Naive B cell (primary cell): ENCODE measurements around the gene AGBL1. TPM values are rescaled to one million over a fixed set of nuclear protein-coding genes. Genes with fewer than 3 reads are reported as not detected.

ENCODE experiments used
- ATAC-seq, 2 donors: fragments of 150-1000 bp; cut with Tn5 transposase; 2 replicates each; pipeline ENCODE4 v1.10.0; 2021; ENCODE audit warnings: low read depth in 2 of 2, mild to moderate bottlenecking in 2 of 2, moderate library complexity in 2 of 2
- DNase-seq: peaks from one replicate; pipeline ENCODE4 v3.0.0; 2022
- H3K27ac Mint-ChIP-seq, 6 donors: one replicate each; pipeline ENCODE4 v1.8.0; 2020 to 2022; ENCODE audit warnings: mild to moderate bottlenecking in 6 of 6, mixed read lengths in 6 of 6, moderate library complexity in 5 of 6, inconsistent platforms in 2 of 6
- H3K27me3 Mint-ChIP-seq, 3 donors: one replicate each; pipeline ENCODE4 v1.8.0; 2021 to 2022; ENCODE audit warnings: mixed read lengths in 3 of 3, mild to moderate bottlenecking in 1 of 3
- H3K36me3 Mint-ChIP-seq, 2 donors: one replicate each; pipeline ENCODE4 v1.8.0; 2020 to 2022; ENCODE audit warnings: mixed read lengths in 2 of 2, inconsistent platforms in 1 of 2, mild to moderate bottlenecking in 1 of 2
- H3K4me1 Mint-ChIP-seq, 3 donors: one replicate each; pipeline ENCODE4 v1.8.0; 2020 to 2022; ENCODE audit warnings: mixed read lengths in 3 of 3, inconsistent platforms in 1 of 3, mild to moderate bottlenecking in 1 of 3, moderate library complexity in 1 of 3
- H3K4me3 Mint-ChIP-seq, 8 donors: one replicate each; pipeline ENCODE4 v1.8.0; 2020 to 2022; ENCODE audit warnings: mild to moderate bottlenecking in 8 of 8, mixed read lengths in 8 of 8, moderate library complexity in 8 of 8, inconsistent platforms in 2 of 8
- H3K9me3 Mint-ChIP-seq, 7 donors: one replicate each; pipeline ENCODE4 v1.8.0; 2020 to 2022; ENCODE audit warnings: mixed read lengths in 7 of 7, mild to moderate bottlenecking in 5 of 7, inconsistent platforms in 2 of 7, moderate library complexity in 1 of 7
- polyA plus RNA-seq, 6 donors: library from polyadenylated mRNA; unstranded; fragments of 300-500 nt; fragmentation: Illumina TruSeq; gene quantifications; one replicate each; pipeline ENCODE4 v1.2.3, GENCODE V29; 2021; ENCODE audit warnings: low read depth in 6 of 6

AGBL1 gene
- polyA plus RNA-seq, 6 donors from 2014 or later: not detected

DNA sequence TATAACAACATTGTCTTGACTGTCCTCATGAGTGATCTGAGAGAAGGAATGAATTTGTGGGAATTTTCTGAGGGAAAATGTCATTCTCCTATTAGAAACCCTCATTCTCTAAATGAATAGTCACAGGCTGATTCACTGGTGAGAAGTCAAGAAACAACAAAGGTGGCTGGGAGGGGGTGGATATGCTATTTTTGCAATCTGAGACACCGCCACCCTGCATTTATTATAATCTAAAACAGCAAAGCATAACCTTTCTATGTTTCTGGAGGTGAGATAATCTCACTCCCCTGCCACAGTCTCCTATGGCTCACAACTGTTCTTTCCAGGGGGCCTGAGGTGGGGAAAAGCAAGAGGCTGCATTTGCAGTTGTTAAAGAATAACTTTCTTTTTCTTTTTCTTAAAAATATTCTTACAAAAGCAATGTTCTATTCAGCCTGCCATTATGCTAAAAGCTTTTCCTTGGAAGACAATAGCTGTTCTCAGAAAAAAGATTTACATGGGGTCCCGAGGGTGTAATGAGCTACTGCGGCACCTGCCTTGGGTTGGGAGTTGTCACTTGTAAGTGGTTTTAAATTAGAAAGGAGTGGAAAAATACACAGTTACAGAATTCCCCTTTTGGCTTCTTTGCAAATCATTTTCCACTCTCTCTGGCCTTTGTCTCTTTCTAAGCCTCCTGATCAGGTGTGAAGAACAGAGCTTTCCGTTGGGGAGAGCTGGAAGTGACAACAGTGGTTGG is 220.9 kb downstream of the AGBL1 start:
- peaks cover 0 to 8% (median 5%) of the 10 kb centered on the region in 3 donors for H3K27me3 Mint-ChIP-seq
- no peak for ATAC-seq
- no peaks in the 10 kb centered on the region for H3K4me1 Mint-ChIP-seq
- H3K4me3 Mint-ChIP-seq: no peak overlapping the region
- no peak for DNase-seq
- no peak overlapping the region for H3K27ac Mint-ChIP-seq
- H3K9me3 Mint-ChIP-seq: peaks cover 0 to 2% (median 0%) of the 10 kb centered on the region in 7 donors
- H3K36me3 Mint-ChIP-seq: no peaks in the 10 kb centered on the region

DNA sequence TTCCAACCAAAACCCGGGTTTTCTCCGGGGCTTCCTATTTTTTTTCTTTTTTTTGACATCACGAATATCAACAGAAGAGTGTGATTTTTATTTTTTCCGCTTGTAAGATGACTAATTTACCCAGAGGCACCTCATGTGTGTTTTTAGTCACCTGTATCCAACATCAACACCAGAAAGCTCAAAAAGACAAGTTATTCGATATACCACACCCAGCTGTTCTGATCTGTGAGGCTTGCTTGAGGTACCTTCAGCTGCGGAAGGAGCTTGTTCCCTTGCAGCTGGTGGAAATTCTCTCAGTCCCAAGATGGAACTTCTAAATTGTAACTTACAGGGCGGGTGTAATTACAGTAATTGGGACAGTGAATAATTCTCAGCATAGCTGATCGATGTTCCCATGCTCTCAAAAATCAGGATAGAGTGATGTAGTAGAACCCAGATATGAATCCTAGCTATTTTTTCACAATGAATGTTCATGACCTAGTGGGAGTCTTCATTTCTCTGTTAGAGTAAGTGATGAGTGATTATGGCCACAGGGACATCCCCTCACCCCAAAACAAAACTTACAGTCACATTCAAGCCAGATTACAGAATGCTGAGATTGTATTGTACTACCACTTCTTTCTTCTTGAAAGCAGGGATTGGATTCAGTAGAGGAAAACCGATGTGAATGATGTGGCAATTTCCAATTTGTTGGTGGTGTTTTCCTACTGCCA is 232.1 kb downstream of the AGBL1 start:
- no peaks in the 10 kb centered on the region for H3K27me3 Mint-ChIP-seq
- H3K4me1 Mint-ChIP-seq: peaks cover 0 to 2% (median 0%) of the 10 kb centered on the region in 3 donors
- ATAC-seq (no peak), DNase-seq (no peak)
- H3K9me3 Mint-ChIP-seq: peaks cover 0 to 6% (median 2%) of the 10 kb centered on the region in 7 donors
- H3K27ac Mint-ChIP-seq: no peak overlapping the region
- no peaks in the 10 kb centered on the region for H3K36me3 Mint-ChIP-seq
- no peak overlapping the region for H3K4me3 Mint-ChIP-seq

DNA sequence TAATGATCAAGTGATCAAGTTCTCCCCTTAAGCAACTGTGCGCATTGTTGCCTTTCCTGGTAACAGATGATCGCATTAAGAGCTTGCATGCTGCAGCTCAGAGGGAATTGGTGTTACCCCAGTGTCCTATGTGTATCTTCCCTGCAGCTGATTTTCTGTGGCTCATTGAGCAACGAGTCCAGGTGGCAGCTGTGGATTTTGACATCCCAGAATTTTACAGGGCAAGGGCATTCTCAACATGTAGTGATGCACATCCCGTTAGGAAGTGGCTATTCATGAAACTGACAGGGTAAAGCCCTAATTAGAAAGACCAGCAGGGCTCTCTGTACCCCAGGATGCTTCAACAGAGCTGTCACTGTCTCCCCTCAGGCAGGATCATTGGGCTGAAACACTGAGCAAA is 232.8 kb downstream of the AGBL1 start:
- ATAC-seq: no peak
- peaks cover 2 to 7% (median 5%) of the 10 kb centered on the region in 7 donors for H3K9me3 Mint-ChIP-seq
- H3K27ac Mint-ChIP-seq: no peak overlapping the region
- no peak for DNase-seq
- H3K4me3 Mint-ChIP-seq: no peak overlapping the region
- no peaks in the 10 kb centered on the region for H3K27me3 Mint-ChIP-seq
- peaks cover 0 to 2% (median 0%) of the 10 kb centered on the region in 3 donors for H3K4me1 Mint-ChIP-seq
- no peaks in the 10 kb centered on the region for H3K36me3 Mint-ChIP-seq

DNA sequence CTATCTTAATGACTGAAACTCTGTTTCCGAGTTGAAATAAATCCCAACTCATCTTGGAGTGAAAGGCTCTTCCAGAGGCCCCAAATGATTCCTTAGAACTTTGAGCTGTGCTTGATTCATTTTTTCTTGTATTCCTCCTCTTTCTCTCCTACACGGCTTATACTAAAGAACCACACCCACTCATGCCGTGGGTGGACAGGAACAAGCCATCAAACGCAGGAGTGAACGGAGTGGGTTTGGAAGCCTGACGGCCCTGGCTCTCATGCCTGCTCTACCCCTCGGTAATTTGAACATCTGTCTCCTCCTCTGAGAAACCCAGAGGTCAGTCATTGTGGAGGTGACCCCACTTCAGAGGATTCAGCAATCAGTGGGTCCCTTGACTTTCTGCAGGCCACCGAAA is 236.5 kb downstream of the AGBL1 start:
- DNase-seq (no peak), ATAC-seq (no peak)
- Mint-ChIP-seq H3K27me3 (no peaks in the 10 kb centered on the region), H3K27ac (no peak overlapping the region), H3K36me3 (no peaks in the 10 kb centered on the region), H3K4me1 (peaks cover 0 to 2% (median 0%) of the 10 kb centered on the region in 3 donors), H3K4me3 (no peak overlapping the region), H3K9me3 (peaks cover 0 to 15% (median 8%) of the 10 kb centered on the region in 7 donors)

DNA sequence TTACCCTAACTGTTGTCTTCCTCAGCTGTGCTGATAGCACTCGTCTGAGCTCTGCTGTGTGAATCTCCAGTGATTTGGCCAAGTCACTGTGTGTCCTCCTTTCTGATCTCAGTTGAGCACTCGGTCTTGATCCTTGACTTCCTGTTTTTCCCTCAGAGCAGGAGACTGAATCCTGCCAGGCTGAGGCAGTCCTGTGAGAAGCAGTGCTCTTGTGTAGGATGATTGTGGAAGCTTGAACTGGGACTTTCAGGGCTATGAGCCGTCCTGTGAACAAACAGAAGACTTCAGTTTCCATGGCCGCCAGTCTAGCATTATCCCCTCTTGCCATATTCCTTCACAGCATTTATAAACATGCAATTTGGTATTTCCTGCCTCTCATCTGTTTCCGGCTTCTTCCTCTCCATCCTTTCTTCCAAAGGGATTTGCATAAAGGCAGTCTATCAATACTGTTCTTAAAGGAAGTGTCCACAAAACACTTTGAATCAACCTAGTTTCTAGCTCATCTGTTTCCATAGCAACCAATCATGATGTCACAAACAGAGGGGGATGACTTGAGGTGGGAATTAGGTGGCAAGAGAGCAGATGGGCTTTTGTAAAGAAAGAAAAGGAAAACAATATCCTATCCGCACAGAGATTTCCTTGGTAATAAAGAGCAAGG is 237.2 kb downstream of the AGBL1 start:
- no peak overlapping the region for H3K27ac Mint-ChIP-seq
- peaks cover 0 to 15% (median 6%) of the 10 kb centered on the region in 7 donors for H3K9me3 Mint-ChIP-seq
- DNase-seq: no peak
- peaks cover 0 to 2% (median 0%) of the 10 kb centered on the region in 3 donors for H3K4me1 Mint-ChIP-seq
- H3K27me3 Mint-ChIP-seq: no peaks in the 10 kb centered on the region
- H3K36me3 Mint-ChIP-seq: no peaks in the 10 kb centered on the region
- ATAC-seq: no peak
- H3K4me3 Mint-ChIP-seq: no peak overlapping the region

DNA sequence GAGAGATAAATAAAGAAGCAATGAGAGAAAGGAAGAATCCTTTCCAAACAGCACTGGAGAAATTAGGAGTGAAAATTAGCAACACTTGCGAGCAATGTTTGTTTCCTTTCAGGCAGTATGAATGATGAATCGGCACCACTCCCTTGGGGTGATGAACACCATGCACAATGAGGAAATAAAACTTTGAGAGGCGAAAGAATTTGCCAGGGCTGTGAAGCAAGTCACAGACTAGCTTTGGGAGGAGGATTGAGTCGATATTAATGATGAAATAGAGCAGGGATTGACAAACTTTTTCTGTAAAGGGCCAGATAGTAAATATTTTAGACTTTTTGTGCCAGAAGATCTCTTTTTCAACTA is 237.7 kb downstream of the AGBL1 start:
- peaks cover 0 to 15% (median 6%) of the 10 kb centered on the region in 7 donors for H3K9me3 Mint-ChIP-seq
- no peak overlapping the region for H3K4me3 Mint-ChIP-seq
- peaks cover 0 to 2% (median 0%) of the 10 kb centered on the region in 3 donors for H3K4me1 Mint-ChIP-seq
- no peak for DNase-seq
- H3K36me3 Mint-ChIP-seq: no peaks in the 10 kb centered on the region
- no peak overlapping the region for H3K27ac Mint-ChIP-seq
- no peak for ATAC-seq
- H3K27me3 Mint-ChIP-seq: no peaks in the 10 kb centered on the region

DNA sequence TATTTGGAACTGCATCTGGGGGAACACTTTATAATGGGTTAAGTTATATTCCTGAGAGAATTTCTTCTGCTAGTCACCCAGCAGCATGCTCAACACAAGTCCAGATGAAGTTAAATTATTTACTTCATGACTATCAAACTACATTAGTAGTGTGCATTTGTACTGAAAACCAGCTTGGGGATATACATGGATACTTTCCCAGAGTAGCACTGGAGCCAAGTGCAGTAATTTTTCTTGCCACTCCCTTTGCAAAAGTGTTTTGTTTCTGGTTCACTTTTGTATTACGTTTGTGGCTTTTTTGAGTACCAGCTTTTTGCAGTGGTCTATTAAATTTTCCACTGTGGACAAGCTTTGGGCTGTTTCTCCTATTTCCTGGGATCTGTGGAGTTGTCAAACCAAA is 243.0 kb downstream of the AGBL1 start:
- peaks cover 0 to 10% (median 0%) of the 10 kb centered on the region in 3 donors for H3K27me3 Mint-ChIP-seq
- DNase-seq: no peak
- no peak overlapping the region for H3K4me3 Mint-ChIP-seq
- no peak overlapping the region for H3K27ac Mint-ChIP-seq
- H3K9me3 Mint-ChIP-seq: peaks cover 2 to 15% (median 4%) of the 10 kb centered on the region in 7 donors
- no peaks in the 10 kb centered on the region for H3K36me3 Mint-ChIP-seq
- ATAC-seq: no peak
- no peaks in the 10 kb centered on the region for H3K4me1 Mint-ChIP-seq

DNA sequence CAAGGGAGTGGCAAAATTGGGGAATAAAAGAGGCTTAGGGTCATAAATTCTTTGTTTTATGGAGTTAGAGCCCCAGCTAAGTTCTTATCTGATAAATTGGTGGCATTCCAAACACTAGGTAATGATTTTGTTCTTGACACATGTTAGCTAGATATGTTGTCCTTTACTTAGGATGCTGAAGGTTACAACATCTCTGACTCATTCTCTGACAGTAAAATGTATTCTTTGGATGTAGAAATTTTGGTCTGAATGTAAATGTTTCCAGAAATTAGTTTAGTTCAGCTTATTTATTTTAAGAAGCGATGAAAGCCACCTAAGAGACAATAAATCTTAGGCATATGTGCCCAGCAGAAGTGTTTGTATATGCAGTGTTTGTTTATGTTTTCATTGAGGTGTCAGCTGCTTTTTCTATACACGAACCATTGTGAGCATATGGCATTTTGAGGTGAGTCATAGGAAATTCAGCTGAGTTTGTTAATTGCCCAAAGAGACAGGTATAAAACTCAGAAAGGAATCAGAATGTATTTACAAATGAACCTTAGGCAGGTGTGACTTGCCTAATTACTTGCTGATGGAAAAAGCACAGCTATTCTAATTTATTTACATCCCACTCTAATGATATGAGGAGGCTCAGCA is 247.7 kb downstream of the AGBL1 start:
- peaks cover 0 to 10% (median 0%) of the 10 kb centered on the region in 3 donors for H3K27me3 Mint-ChIP-seq
- H3K9me3 Mint-ChIP-seq: peaks cover 4 to 30% (median 7%) of the 10 kb centered on the region in 7 donors
- no peaks in the 10 kb centered on the region for H3K36me3 Mint-ChIP-seq
- no peak for DNase-seq
- no peak overlapping the region for H3K27ac Mint-ChIP-seq
- H3K4me1 Mint-ChIP-seq: no peaks in the 10 kb centered on the region
- H3K4me3 Mint-ChIP-seq: no peak overlapping the region
- ATAC-seq: no peak

DNA sequence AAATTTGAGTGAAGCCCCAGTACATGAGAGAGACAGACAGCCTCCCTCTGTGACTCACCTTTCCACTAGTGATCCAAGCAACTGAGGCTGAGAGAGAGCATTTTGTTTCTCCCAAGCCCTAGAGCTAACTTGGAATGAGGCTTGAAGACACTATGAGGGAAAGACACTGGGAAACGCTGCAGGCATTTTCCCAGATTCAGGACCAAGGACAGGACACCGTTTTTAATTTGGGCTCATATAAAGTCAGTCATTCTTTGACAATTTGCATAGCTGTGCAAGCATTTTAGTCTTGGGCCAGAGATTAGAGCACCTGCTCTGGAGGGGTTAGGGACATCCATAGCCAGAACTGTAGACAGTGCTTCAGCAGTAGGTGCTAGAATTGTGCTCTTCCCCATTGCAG is 249.0 kb downstream of the AGBL1 start:
- no peak for ATAC-seq
- H3K9me3 Mint-ChIP-seq: peaks cover 4 to 33% (median 10%) of the 10 kb centered on the region in 7 donors
- no peak overlapping the region for H3K27ac Mint-ChIP-seq
- no peak for DNase-seq
- no peaks in the 10 kb centered on the region for H3K36me3 Mint-ChIP-seq
- H3K4me3 Mint-ChIP-seq: peak overlapping the region in 1 of 8 donors; percentile 30
- peaks cover 0 to 10% (median 0%) of the 10 kb centered on the region in 3 donors for H3K27me3 Mint-ChIP-seq
- no peaks in the 10 kb centered on the region for H3K4me1 Mint-ChIP-seq

DNA sequence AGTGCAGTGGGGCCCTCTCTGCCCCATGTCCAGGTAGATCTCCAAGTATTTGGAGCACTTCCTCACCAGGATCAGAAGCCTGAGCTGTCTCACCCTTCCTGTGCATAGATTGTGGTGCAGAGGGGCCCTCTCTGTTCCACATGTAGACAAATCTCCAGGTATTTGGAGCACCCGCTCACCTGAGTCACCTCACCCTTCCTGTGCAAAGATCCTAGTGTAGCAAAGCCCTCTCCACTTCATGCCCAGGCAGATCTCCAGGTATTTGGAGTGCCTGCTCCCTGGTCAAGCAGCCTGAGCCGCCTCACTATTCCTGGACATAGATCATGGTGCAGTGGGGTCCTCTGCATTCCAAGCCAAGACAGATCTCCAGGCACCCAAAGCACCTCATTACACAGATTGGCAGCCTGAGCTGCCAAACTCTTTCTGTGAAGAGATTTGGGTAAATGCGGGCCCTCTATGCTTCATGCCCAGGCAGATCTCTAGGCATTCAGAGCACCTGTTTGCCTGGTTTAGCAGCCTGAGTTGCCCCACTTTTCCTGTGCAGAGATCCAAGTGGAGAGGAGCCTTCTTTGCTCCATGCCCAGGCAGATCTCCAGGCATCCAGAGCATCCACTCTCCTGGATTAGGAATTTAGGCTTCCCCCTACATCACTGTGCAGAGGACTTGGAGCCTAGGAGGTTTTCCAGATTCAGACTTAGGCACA is 249.8 kb downstream of the AGBL1 start:
- ATAC-seq (no peak), DNase-seq (no peak)
- Mint-ChIP-seq H3K4me3 (no peak overlapping the region), H3K27ac (no peak overlapping the region), H3K36me3 (no peaks in the 10 kb centered on the region), H3K27me3 (peaks cover 0 to 5% (median 0%) of the 10 kb centered on the region in 3 donors), H3K4me1 (no peaks in the 10 kb centered on the region), H3K9me3 (peaks cover 0 to 38% (median 10%) of the 10 kb centered on the region in 7 donors)

DNA sequence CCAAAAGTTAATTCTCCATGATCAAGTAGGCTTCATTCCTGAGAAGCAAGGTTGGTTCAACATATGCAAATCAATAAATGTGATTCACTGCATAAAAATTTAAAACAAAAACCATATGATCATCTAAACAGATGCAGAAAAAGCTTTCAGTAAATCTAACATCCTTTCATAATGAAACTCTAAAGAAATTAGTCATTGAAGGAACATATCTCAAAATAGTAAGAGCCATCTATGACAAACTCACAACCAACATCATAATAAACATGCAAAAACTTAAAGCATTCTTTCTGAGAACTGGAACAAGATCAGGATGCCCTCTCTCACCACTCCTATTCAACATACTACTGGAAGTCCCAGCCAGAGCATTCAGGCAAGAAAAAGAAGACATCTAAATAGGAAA is 254.1 kb downstream of the AGBL1 start:
- ATAC-seq: no peak
- Mint-ChIP-seq H3K27me3 (no peaks in the 10 kb centered on the region), H3K4me3 (no peak overlapping the region), H3K9me3 (peaks cover 10 to 40% (median 16%) of the 10 kb centered on the region in 7 donors), H3K4me1 (no peaks in the 10 kb centered on the region), H3K36me3 (no peaks in the 10 kb centered on the region), H3K27ac (no peak overlapping the region)
- no peak for DNase-seq

DNA sequence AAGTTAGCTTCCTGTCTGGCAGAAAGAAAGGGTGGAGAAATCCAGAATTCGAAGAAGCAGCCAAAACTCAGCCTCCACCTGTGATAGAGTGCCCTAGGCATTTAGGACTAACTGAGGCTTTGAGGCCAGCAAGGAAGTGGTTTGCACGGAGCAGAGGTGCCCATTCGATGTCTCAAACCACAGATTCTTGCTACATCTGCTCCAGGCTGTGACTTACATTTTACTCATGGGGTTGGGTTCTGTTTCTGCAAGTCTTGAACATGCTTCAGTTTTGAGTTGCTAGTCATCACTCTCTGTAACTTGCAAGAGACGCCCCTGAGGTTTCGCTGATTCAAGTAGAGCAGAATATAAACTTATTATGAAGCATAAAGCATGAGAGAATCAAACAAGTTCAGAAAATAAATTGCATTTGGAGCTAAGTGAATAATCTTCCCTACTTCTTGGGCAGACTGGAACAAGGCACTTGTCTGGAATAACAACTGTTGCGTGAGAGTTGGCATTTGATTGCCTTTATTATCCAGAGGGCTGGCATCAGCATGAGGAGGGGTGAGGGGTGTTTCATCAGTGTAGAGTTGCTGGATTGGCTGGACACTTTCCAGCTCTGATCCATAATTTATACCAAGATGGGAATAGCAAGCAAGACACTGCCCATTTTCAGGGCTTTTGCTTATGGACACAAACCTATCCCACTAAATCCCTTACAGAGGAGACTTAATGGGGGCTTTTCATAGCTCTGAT is 256.5 kb downstream of the AGBL1 start:
- H3K9me3 Mint-ChIP-seq: peaks cover 5 to 24% (median 15%) of the 10 kb centered on the region in 7 donors
- H3K4me3 Mint-ChIP-seq: peak overlapping the region in 1 of 8 donors; percentile 12
- no peak overlapping the region for H3K27ac Mint-ChIP-seq
- H3K27me3 Mint-ChIP-seq: no peaks in the 10 kb centered on the region
- no peaks in the 10 kb centered on the region for H3K4me1 Mint-ChIP-seq
- DNase-seq: no peak
- ATAC-seq: no peak
- no peaks in the 10 kb centered on the region for H3K36me3 Mint-ChIP-seq
